Measurements from ENCODE around the gene XYLT1. TPM values are rescaled to one million over a fixed set of nuclear protein-coding genes. Genes with fewer than 3 reads are reported as not detected.

The XYLT1 gene
- total RNA-seq, 2 donors from 2014 or later, result 8.4 to 22.5 TPM

DNA sequence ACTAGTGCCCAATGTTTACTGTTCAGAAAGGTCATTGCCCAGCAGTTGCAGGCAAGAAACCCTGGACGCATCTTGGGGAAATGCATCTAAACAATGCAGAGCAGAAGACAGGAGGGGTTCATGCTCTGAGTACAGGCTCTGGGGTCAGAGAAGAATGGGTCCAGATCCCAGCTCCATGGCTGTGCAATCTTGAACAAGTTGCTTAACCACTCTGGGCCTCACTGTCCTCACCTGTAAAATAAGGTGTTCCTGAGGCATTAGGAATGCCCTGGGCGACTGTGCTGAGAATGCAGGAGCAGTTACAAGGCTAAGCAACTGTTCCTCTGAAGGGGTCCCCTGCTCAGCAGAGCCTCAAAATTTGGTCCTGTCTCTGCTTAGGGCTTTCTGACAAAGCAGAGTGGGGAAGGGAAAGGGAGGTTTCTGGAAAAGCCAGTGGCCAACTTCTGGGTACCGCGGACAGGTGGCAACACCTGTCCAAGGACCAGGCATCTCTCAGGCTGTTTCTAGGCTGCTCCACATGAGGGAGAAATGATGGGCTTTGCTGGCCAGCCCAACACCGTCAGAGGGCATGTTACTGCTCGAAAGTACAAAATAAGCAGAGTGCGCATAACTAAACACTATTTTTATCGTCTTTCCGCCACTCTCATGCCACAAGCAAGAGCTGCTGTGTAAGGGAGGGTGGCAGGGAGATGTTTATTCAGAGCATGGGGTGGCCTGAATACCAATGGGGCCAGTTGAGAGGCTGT lies 176.8 kb downstream of the XYLT1 start:
- ATAC-seq, result peak in 1 of 2 donors; percentile 38
- DNase-seq, result no peak
- intact Hi-C loops (cut with DNase I), result no loop called here

GRCh38 chr16:17291289-17291688 lies 179.5 kb downstream of the XYLT1 start:
- no peak for ATAC-seq
- no peak for DNase-seq
- intact Hi-C loops (cut with DNase I), result no loop called here

GRCh38 chr16:17289674-17290635 lies 180.8 kb downstream of the XYLT1 start:
- intact Hi-C loops (cut with DNase I), result no loop called here

DNA sequence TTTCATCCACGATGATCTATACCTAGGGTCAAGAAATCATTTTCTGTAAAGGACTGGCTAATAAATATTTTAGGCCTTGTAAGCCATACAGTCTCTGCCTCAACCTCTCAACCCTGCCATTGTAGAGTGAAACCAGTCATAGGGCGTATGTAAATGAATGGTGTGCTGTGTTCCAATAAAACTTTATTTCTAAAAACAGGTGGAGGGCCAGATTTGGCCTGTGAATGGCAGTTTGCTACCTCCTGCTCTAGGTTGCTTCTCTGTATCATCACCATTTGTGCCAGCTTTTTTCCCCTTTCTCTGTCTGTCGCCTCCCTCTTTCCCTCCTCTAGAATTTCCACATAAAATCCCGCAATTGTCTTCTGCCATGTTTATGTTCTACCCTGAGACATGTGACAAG lies 181.7 kb downstream of the XYLT1 start:
- DNase-seq (no peak), ATAC-seq (no peak)
- intact Hi-C loops (cut with DNase I), result no loop called here

More at GRCh38 chr16:17289674-17290635, 180.8 kb downstream of the XYLT1 start:
- ATAC-seq, result no peak
- DNase-seq, result no peak

- ATAC-seq, result peak; percentile 30 to 82
- intact Hi-C loops (cut with DNase I), result no loop called here
- DNase-seq, result no peak
These were observed 183.5 kb downstream of the XYLT1 start for GRCh38 chr16:17287166-17287800.

DNA sequence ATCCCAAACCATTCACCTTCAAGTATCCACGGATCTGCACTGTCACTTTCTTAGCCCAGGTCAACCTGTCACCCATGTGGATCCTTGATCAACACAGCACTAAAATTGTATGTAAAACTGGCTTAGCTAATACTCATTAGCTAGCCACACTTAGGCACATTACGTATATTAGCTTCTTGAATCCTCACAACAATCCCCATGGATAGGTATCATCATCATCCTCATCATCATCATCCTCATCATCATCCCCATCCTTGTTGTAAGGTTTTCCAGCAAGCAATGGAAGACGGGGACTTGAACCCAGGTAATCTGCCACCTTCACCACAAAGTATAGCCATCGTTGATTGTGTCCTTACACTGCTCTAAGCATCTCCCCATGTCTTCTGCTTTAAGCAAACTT lies 184.3 kb downstream of the XYLT1 start:
- intact Hi-C loops (cut with DNase I), result no loop called here
- no peak for DNase-seq
- ATAC-seq, result no peak

- ATAC-seq, result no peak
- DNase-seq, result no peak
- intact Hi-C loops (cut with DNase I), result no loop called here
These were observed 187.7 kb downstream of the XYLT1 start for GRCh38 chr16:17283016-17283415.

DNA sequence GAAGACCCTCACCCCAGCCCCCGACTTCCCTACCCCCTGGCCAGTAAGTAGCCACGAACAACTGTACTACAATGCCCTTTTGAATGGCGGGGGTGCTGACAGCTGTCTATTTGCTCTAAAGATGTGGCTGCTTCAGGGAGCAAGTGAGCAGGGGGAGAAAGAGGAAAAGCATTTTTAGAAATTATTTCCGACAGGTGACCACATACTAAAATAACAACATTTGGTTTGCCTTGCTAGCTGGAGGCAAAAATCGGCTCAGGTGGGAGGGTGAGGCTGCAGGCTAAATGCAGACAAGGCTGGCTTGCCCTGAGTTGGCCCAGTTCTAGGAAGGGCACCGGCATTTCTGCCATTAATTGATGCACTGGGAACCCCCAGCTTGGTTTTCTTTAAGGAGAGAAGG lies 188.5 kb downstream of the XYLT1 start:
- ATAC-seq (no peak), DNase-seq (no peak)
- intact Hi-C loops (cut with DNase I), result no loop called here

- intact Hi-C loops (cut with DNase I), result no loop called here
- no peak for ATAC-seq
- no peak for DNase-seq
These were observed 189.7 kb downstream of the XYLT1 start for GRCh38 chr16:17281052-17281451.

- DNase-seq (no peak), ATAC-seq (no peak)
- intact Hi-C loops (cut with DNase I), result loop anchor here (10.0 kb wide), 2 partner anchors 46 to 186 kb away; no protein-coding TSS in a partner anchor
These were observed 191.8 kb downstream of the XYLT1 start for GRCh38 chr16:17278988-17279387.

- peak; percentile 61 to 67 for ATAC-seq
- DNase-seq, result peak; percentile 35
- intact Hi-C loops (cut with DNase I), result loop anchor here (10.0 kb wide), 2 partner anchors 47 to 187 kb away; no protein-coding TSS in a partner anchor
These were observed 192.8 kb downstream of the XYLT1 start for GRCh38 chr16:17277981-17278381.

GRCh38 chr16:17276610-17277009 lies 194.2 kb downstream of the XYLT1 start:
- no peak for ATAC-seq
- no peak for DNase-seq
- intact Hi-C loops (cut with DNase I), result loop anchor here (10.0 kb wide), 2 partner anchors 48 to 188 kb away; no protein-coding TSS in a partner anchor

GRCh38 chr16:17276010-17276530 lies 194.7 kb downstream of the XYLT1 start:
- no peak for DNase-seq
- intact Hi-C loops (cut with DNase I), result loop anchor here (10.0 kb wide), 2 partner anchors 49 to 189 kb away; no protein-coding TSS in a partner anchor

GRCh38 chr16:17275076-17276009 lies 195.4 kb downstream of the XYLT1 start:
- intact Hi-C loops (cut with DNase I), result loop anchor here (10.0 kb wide), 2 partner anchors 49 to 189 kb away; no protein-coding TSS in a partner anchor
- no peak for ATAC-seq
- no peak for DNase-seq

More at GRCh38 chr16:17276010-17276530, 194.7 kb downstream of the XYLT1 start:
- ATAC-seq, result no peak

DNA sequence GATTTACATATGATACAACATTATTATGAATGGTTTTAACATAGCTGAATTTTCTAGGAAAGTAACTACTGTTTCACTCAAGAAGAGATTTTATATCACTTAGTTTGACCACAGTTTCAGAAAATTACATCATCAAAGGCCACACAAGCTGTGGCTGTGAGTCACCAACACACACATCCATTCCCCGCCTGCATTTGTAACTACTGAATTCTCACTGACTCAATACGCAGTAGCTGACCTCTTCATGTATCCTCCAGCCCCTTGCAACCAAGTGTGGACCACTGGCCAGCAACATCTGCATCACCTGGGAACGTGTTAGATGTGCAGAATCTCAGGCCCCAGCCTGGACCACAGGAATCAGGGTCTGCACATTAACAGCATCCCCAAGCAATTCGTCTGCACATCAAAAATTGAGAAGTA lies 197.6 kb downstream of the XYLT1 start:
- intact Hi-C loops (cut with DNase I), result loop anchor here (10.0 kb wide), 2 partner anchors 52 to 192 kb away; no protein-coding TSS in a partner anchor
- peak in 1 of 2 donors; percentile 59 for ATAC-seq
- no peak for DNase-seq

- ATAC-seq (no peak), DNase-seq (no peak)
- intact Hi-C loops (cut with DNase I), result loop anchor here (10.0 kb wide), 2 partner anchors 52 to 192 kb away; no protein-coding TSS in a partner anchor
These were observed 198.0 kb downstream of the XYLT1 start for GRCh38 chr16:17272716-17273115.

GRCh38 chr16:17271687-17272086 lies 199.1 kb downstream of the XYLT1 start:
- intact Hi-C loops (cut with DNase I), result loop anchor here (10.0 kb wide), 2 partner anchors 53 to 193 kb away; no protein-coding TSS in a partner anchor
- DNase-seq, result peak; percentile 33
- peak in 1 of 2 donors; percentile 65 for ATAC-seq

Data from left cardiac atrium (tissue), 4 donors.